Hepatocyte (in vitro differentiated cells): ENCODE data around the gene AZIN2. TPM values are rescaled to one million over a fixed set of nuclear protein-coding genes. Genes with fewer than 3 reads are reported as not detected.

Experiments
- DNase-seq: peaks from one replicate; pipeline ENCODE4 v3.0.0-alpha.2; 2016; ENCODE audit warnings: low spot score
- H2AFZ ChIP-seq: fragments of 200-600 bp; sonication (generic); 2 replicates; pipeline ENCODE4 v1.6.0; 2016; ENCODE audit warnings: antibody characterized with exemption, mild to moderate bottlenecking
- H3K27ac ChIP-seq: fragments of 200-600 bp; sonication (generic); 2 replicates; pipeline ENCODE4 v1.5.1; 2016; ENCODE audit warnings: mild to moderate bottlenecking
- H3K27me3 ChIP-seq: fragments of 200-600 bp; sonication (generic); 2 replicates; pipeline ENCODE4 v1.6.1; 2016
- H3K36me3 ChIP-seq: fragments of 200-600 bp; sonication (generic); replicated peaks from 2 replicates; pipeline ENCODE4 v1.5.1; 2016; ENCODE audit warnings: low read depth; ENCODE audit not compliant: insufficient read depth
- H3K4me1 ChIP-seq: fragments of 200-600 bp; sonication (generic); 2 replicates; pipeline ENCODE4 v1.5.1; 2016; ENCODE audit warnings: mild to moderate bottlenecking, moderate library complexity; ENCODE audit not compliant: insufficient read depth
- H3K4me2 ChIP-seq: fragments of 200-600 bp; sonication (generic); 2 replicates; pipeline ENCODE4 v1.6.0; 2016
- H3K4me3 ChIP-seq: fragments of 200-600 bp; sonication (generic); 2 replicates; pipeline ENCODE4 v1.5.1; 2016; ENCODE audit warnings: mild to moderate bottlenecking
- H3K79me2 ChIP-seq: fragments of 200-600 bp; sonication (generic); 2 replicates; pipeline ENCODE4 v1.6.0; 2017; ENCODE audit warnings: mild to moderate bottlenecking
- H3K9me2 ChIP-seq: fragments of 200-600 bp; sonication (generic); replicated peaks from 2 replicates; pipeline ENCODE4 v1.6.0; 2017; ENCODE audit warnings: mild to moderate bottlenecking; ENCODE audit not compliant: insufficient read depth
- H3K9me3 ChIP-seq: fragments of 200-600 bp; sonication (generic); 2 replicates; pipeline ENCODE4 v1.5.1; 2016; ENCODE audit warnings: low read depth, mild to moderate bottlenecking
- H4K20me1 ChIP-seq: fragments of 200-600 bp; sonication (generic); 2 replicates; pipeline ENCODE4 v1.6.0; 2016; ENCODE audit warnings: mild to moderate bottlenecking; ENCODE audit not compliant: insufficient read depth, poor library complexity, severe bottlenecking
- EZH2 ChIP-seq: fragments of 200-600 bp; sonication (generic); IDR thresholded peaks from 2 replicates; pipeline ENCODE4 v1.6.1; 2016; ENCODE audit warnings: antibody characterized with exemption, mild to moderate bottlenecking, borderline replicate concordance
- EZH2phosphoT487 ChIP-seq: fragments of 200-600 bp; sonication (generic); IDR thresholded peaks from one replicate; pipeline ENCODE4 v1.6.1; 2018; ENCODE audit warnings: antibody characterized with exemption, mild to moderate bottlenecking, low read depth, moderate library complexity; ENCODE audit not compliant: unreplicated experiment, severe bottlenecking
- WGBS: methylation state at CpG from one replicate; pipeline ENCODE4 v1.1.6; 2016; ENCODE audit warnings: low lambda C conversion rate; ENCODE audit errors: missing lambda C conversion rate; 5-methylcytosine and 5-hydroxymethylcytosine counted together
- polyA plus RNA-seq: library from polyadenylated mRNA; unstranded; fragments of >200 nt; fragmentation: Nextera tagmentation; extraction: Ambion mirVana; gene quantifications from 2 replicates; pipeline ENCODE4 v1.2.1, GENCODE V29; 2016
- total RNA-seq: library from RNA; depleted of rRNA; stranded (reverse); fragments of >200 nt; gene quantifications from 2 replicates; pipeline ENCODE4 v1.2.3, GENCODE V29; 2014
- TF ChIP-seq, protein P1 (sequence below): fragments of 200-600 bp; sonication (generic); IDR thresholded peaks from 2 replicates; pipeline ENCODE4 v1.5.1; 2016; ENCODE audit warnings: antibody characterized with exemption, mild to moderate bottlenecking; ENCODE audit not compliant: poor library complexity

AZIN2 gene
- total and polyA plus RNA-seq, 2 experiments from 2014 or later, result 1.8 to 2.8 TPM

DNA sequence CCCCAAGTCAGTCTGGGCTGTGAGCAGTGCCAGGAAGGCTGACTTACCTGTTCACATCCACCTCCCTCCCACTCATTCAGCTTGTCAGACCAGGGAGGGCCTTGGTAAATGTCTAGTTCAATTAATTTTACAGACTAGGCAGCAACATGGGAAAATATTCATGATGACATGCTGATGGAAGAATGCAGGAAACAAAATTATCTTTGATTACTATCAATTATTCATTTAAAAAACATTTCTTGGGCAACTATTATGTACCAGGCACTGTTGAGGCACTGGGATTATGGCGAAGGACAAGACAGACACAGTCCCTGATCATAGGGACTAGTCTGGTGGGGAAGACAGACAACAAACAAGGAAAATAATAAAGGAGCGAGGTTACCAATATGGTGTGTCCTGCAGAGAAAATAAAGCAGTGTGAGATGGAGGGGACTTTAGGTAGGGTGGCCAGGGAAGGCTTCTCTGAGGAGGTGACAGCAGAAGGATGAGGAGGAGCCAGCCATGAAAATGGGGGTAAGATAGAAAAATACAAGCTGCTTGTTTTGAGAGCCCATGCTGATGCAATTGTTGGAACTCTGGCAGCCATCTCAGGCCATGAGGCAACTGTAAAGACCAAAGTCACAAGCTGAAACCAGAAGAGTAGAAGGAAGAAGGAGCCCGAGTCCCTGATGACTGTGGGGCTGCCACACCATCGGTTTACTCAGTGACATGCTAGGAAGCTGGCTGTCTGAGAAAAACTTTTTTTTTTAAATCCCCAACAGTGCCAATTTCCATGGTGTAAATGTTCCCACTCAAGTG lies 86.9 kb downstream of the AZIN2 start:
- 95% methylated on average over 4 of the region's 4 CpGs for WGBS
- Histone ChIP-seq H3K9me3 (no peaks in the 10 kb centered on the region), H3K4me2 (no peak overlapping the region), H4K20me1 (no peaks in the 10 kb centered on the region), H3K4me1 (peaks cover 8% of the 10 kb centered on the region), H3K79me2 (no peaks in the 10 kb centered on the region), H3K27me3 (no peaks in the 10 kb centered on the region), H3K36me3 (no peaks in the 10 kb centered on the region), H3K9me2 (no peaks in the 10 kb centered on the region), H2AFZ (no peak overlapping the region), H3K4me3 (no peak overlapping the region), H3K27ac (no peak overlapping the region)
- no peak for TF ChIP-seq EZH2phosphoT487
- no peak for DNase-seq

DNA sequence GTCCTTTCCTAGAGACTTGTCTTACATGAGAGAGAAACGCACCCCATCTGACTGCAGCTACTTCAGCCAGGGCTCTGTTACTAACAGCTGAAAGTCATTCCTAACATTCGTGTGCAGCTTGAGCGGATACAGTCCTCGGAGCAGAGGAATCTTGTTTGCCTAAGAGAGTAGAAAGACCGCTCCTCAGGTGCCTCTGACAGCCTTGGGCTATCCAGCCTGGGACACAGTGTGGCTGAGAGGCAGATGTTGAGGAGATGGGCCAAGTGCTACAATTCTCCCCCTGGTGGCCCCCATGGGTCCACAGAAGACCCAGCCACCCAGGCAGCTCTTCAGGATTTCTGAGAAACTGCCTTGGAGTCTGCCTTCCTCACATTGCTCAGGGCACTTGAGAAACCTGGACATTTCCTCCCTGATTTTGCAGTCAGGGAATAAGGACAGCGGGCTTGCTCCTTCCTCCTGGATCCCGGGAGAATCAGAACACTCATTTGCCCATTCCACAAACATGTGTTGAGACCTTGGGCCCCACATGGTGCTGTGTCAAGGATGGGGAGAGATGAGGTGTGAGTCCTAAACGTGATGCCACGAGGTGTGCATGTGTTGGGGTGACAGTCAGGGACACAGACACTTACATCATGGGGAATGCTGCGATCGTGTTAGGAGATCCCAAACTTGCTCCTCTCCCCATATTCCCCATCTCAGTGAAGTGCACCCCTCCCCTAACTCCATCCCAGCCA lies 87.8 kb downstream of the AZIN2 start:
- Histone ChIP-seq H3K4me2 (no peak overlapping the region), H4K20me1 (no peaks in the 10 kb centered on the region), H3K9me3 (no peaks in the 10 kb centered on the region), H2AFZ (no peak overlapping the region), H3K27ac (no peak overlapping the region), H3K79me2 (no peaks in the 10 kb centered on the region), H3K9me2 (no peaks in the 10 kb centered on the region), H3K4me1 (no peaks in the 10 kb centered on the region), H3K36me3 (no peaks in the 10 kb centered on the region), H3K4me3 (no peak overlapping the region), H3K27me3 (no peaks in the 10 kb centered on the region)
- DNase-seq, result no peak
- 67% methylated on average over 11 of the region's 11 CpGs for WGBS
- TF ChIP-seq EZH2 (no peak), EZH2phosphoT487 (no peak)
- TF ChIP-seq, protein P1, sequence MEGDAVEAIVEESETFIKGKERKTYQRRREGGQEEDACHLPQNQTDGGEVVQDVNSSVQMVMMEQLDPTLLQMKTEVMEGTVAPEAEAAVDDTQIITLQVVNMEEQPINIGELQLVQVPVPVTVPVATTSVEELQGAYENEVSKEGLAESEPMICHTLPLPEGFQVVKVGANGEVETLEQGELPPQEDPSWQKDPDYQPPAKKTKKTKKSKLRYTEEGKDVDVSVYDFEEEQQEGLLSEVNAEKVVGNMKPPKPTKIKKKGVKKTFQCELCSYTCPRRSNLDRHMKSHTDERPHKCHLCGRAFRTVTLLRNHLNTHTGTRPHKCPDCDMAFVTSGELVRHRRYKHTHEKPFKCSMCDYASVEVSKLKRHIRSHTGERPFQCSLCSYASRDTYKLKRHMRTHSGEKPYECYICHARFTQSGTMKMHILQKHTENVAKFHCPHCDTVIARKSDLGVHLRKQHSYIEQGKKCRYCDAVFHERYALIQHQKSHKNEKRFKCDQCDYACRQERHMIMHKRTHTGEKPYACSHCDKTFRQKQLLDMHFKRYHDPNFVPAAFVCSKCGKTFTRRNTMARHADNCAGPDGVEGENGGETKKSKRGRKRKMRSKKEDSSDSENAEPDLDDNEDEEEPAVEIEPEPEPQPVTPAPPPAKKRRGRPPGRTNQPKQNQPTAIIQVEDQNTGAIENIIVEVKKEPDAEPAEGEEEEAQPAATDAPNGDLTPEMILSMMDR, result no peak

DNA sequence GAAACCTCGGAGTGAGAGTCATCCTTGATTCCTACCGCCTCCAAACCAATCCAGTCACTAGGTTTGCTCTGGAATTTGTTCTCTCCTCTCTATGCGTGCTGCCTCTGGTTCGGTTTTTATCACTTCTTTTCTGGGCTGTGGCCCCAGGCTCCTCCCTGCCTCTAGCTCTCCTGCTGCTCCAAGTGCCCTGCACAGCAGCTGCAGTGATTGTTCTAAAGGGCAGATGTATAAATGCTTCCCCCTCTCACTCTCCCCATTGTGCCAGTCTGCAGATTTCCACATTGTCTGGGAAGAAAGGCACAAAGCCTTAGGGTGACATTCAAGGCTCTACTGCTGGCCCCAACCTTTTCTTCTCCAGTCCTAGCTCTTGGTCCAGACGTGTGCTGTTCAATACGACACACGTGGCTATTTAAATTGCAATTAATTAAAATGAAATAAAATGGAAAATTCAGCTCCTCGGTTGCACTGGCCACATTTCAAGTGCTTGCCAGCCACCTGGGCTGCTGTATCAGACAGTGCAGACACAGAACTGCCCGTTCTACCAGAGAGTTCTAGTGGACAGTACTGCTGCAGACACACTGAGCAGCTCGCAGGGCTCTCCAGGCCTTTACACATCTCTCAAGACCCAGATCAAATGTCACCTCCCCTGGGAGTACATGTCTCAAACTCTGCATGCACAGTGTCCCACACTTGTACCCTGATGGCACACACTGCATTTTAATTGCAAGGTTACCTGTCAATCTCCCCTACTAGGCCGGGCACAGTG lies 88.5 kb downstream of the AZIN2 start:
- Histone ChIP-seq H3K4me1 (no peaks in the 10 kb centered on the region), H3K4me2 (no peak overlapping the region), H4K20me1 (no peaks in the 10 kb centered on the region), H3K36me3 (no peaks in the 10 kb centered on the region), H3K79me2 (no peaks in the 10 kb centered on the region), H3K27ac (no peak overlapping the region), H3K27me3 (no peaks in the 10 kb centered on the region), H3K9me2 (no peaks in the 10 kb centered on the region), H3K9me3 (no peaks in the 10 kb centered on the region), H3K4me3 (no peak overlapping the region), H2AFZ (no peak overlapping the region)
- no peak for DNase-seq
- TF ChIP-seq, protein P1, result no peak
- no peak for TF ChIP-seq EZH2
- no peak for TF ChIP-seq EZH2phosphoT487
- 71% methylated on average over 11 of the region's 11 CpGs for WGBS

Other genes starting within 250 kb of the AZIN2 start
- gene FNDC5, start 210.2 kb upstream of the AZIN2 start, total RNA-seq, result 5.8 and 9.0 TPM in 2 replicates
- gene FNDC5, start 210.2 kb upstream of the AZIN2 start, polyA plus RNA-seq, result 5.2 and 11.2 TPM in 2 replicates
- gene HPCA, start 194.7 kb upstream of the AZIN2 start, total RNA-seq, result not detected in 2 replicates
- 0.85 and 1.0 TPM in 2 replicates for gene HPCA, start 194.7 kb upstream of the AZIN2 start, polyA plus RNA-seq
- 24.8 and 33.5 TPM in 2 replicates for gene TMEM54, start 179.8 kb upstream of the AZIN2 start, total RNA-seq
- gene TMEM54, start 179.8 kb upstream of the AZIN2 start, polyA plus RNA-seq, result 52.6 and 64.7 TPM in 2 replicates
- 16.1 and 21.3 TPM in 2 replicates for gene RNF19B, start 116.3 kb upstream of the AZIN2 start, total RNA-seq
- 11.5 and 15.5 TPM in 2 replicates for gene RNF19B, start 116.3 kb upstream of the AZIN2 start, polyA plus RNA-seq
- 120 and 133 TPM in 2 replicates for gene AK2, start 44.3 kb upstream of the AZIN2 start, total RNA-seq
- gene AK2, start 44.3 kb upstream of the AZIN2 start, polyA plus RNA-seq, result 147 TPM in 2 replicates
- 2.1 and 2.5 TPM in 2 replicates for gene TRIM62, start 100.9 kb downstream of the AZIN2 start, total RNA-seq
- 1.3 and 4.2 TPM in 2 replicates for gene TRIM62, start 100.9 kb downstream of the AZIN2 start, polyA plus RNA-seq
- 22.5 and 29.1 TPM in 2 replicates for gene ZNF362, start 175.3 kb downstream of the AZIN2 start, total RNA-seq
- gene ZNF362, start 175.3 kb downstream of the AZIN2 start, polyA plus RNA-seq, result 54.3 and 55.0 TPM in 2 replicates
- not detected in 2 replicates for gene A3GALT2, start 239.9 kb downstream of the AZIN2 start, total RNA-seq
- not detected in 2 replicates for gene A3GALT2, start 239.9 kb downstream of the AZIN2 start, polyA plus RNA-seq